IMR-90 (cell line): ENCODE measurements around the gene TIGAR. TPM values are rescaled to one million over a fixed set of nuclear protein-coding genes. Genes with fewer than 3 reads are reported as not detected.

Source experiments
- ATAC-seq: fragments of 200-7000 bp; cut with Tn5 transposase; 2 replicates; pipeline ENCODE4 v1.9.1; 2020; ENCODE audit warnings: low read depth, mild to moderate bottlenecking, moderate library complexity
- BruUV-seq: library from RNA; stranded (reverse); fragments of 400-500 nt; replicated peaks from 2 replicates; lab custom pipeline; 2021; lab: Mats Ljungman, UMichigan
- CTCF ChIA-PET: fragments of 300-600 bp; formaldehyde crosslinking; extraction: SDS; loops from one replicate; lab custom pipeline; 2021; ENCODE audit warnings: antibody characterized with exemption; lab: Yijun Ruan, JAX
- POLR2A ChIA-PET: fragments of 300-600 bp; sonication (Branson Sonifier 250); formaldehyde crosslinking; loops from one replicate; lab custom pipeline; 2022; ENCODE audit warnings: antibody characterized with exemption; ENCODE audit not compliant: unreplicated experiment; lab: Charles Lee
- DNase-seq: peaks from one replicate; pipeline ENCODE4 v3.0.0; 2013
- H2AFZ ChIP-seq: replicated peaks from 2 replicates; pipeline ENCODE3; 2013; ENCODE audit warnings: low read length, mild to moderate bottlenecking; ENCODE audit not compliant: poor library complexity
- H2AK5ac ChIP-seq: 2 replicates; pipeline ENCODE4 v1.6.1; 2013; ENCODE audit warnings: low read depth, low read length, inconsistent platforms
- H2AK9ac ChIP-seq: replicated peaks from 2 replicates; pipeline ENCODE3; 2013; ENCODE audit warnings: mild to moderate bottlenecking, low read depth, low read length, moderate library complexity; ENCODE audit not compliant: poor library complexity
- H2BK120ac ChIP-seq: 2 replicates; pipeline ENCODE4 v1.6.1; 2013; ENCODE audit warnings: low read depth, low read length, inconsistent platforms
- H2BK15ac ChIP-seq: 3 replicates; pipeline ENCODE4 v1.6.1; 2013; ENCODE audit warnings: low read depth, low read length, inconsistent platforms
- H2BK20ac ChIP-seq: 2 replicates; pipeline ENCODE4 v1.6.1; 2013; ENCODE audit warnings: low read depth, mild to moderate bottlenecking, inconsistent platforms, low read length, moderate library complexity
- H2BK5ac ChIP-seq: 2 replicates; pipeline ENCODE4 v1.6.1; 2013; ENCODE audit warnings: mild to moderate bottlenecking, low read depth, low read length, inconsistent platforms; ENCODE audit not compliant: poor library complexity, severe bottlenecking
- H3K14ac ChIP-seq: replicated peaks from 2 replicates; pipeline ENCODE4 v1.6.1; 2013; ENCODE audit warnings: low read depth, low read length, inconsistent platforms
- H3K18ac ChIP-seq: 2 replicates; pipeline ENCODE4 v1.6.1; 2013; ENCODE audit warnings: low read depth, low read length, control low read depth
- H3K23ac ChIP-seq: 2 replicates; pipeline ENCODE4 v1.6.1; 2013; ENCODE audit warnings: low read depth, low read length, inconsistent platforms
- H3K27ac ChIP-seq: 2 replicates; pipeline ENCODE4 v1.5.1; 2013; ENCODE audit warnings: mild to moderate bottlenecking, control low read depth, low read length; ENCODE audit not compliant: insufficient read depth
- H3K27me3 ChIP-seq: 2 replicates; pipeline ENCODE4 v1.6.1; 2013; ENCODE audit warnings: low read length; ENCODE audit not compliant: control insufficient read depth, insufficient read depth
- H3K36me3 ChIP-seq: 2 replicates; pipeline ENCODE4 v1.6.1; 2013; ENCODE audit warnings: low read length, mixed read lengths; ENCODE audit not compliant: control insufficient read depth, insufficient read depth
- H3K4ac ChIP-seq: 2 replicates; pipeline ENCODE4 v1.6.1; 2013; ENCODE audit warnings: low read depth, low read length, inconsistent platforms
- H3K4me1 ChIP-seq: 2 replicates; pipeline ENCODE4 v1.6.1; 2013; ENCODE audit warnings: low read length, mixed read lengths; ENCODE audit not compliant: control insufficient read depth, insufficient read depth
- H3K4me2 ChIP-seq: 2 replicates; pipeline ENCODE4 v1.6.1; 2013; ENCODE audit warnings: low read depth, mild to moderate bottlenecking, control low read depth, low read length, moderate library complexity
- H3K4me3 ChIP-seq: 2 replicates; pipeline ENCODE4 v1.5.1; 2013; ENCODE audit warnings: low read depth, mild to moderate bottlenecking, control low read depth, low read length, moderate library complexity; ENCODE audit not compliant: insufficient read depth
- H3K56ac ChIP-seq: 2 replicates; pipeline ENCODE4 v1.6.1; 2013; ENCODE audit warnings: low read length, inconsistent platforms; ENCODE audit not compliant: insufficient read depth; ENCODE audit errors: extremely low read depth
- H3K79me1 ChIP-seq, 2 experiments: 2 replicates each; pipeline ENCODE4 v1.6.1; 2013; ENCODE audit warnings: low read length in 2 of 2, inconsistent platforms in 1 of 2, low read depth in 1 of 2
- H3K9ac ChIP-seq: 2 replicates; pipeline ENCODE4 v1.6.1; 2013; ENCODE audit warnings: low read depth, low read length, control low read depth
- H3K9me1 ChIP-seq: 2 replicates; pipeline ENCODE4 v1.6.1; 2013; ENCODE audit warnings: low read length, inconsistent platforms; ENCODE audit not compliant: insufficient read depth
- H3K9me3 ChIP-seq: 2 replicates; pipeline ENCODE4 v1.6.1; 2013; ENCODE audit warnings: low read length; ENCODE audit not compliant: control insufficient read depth, insufficient read depth
- H4K20me1 ChIP-seq: 2 replicates; pipeline ENCODE4 v1.6.1; 2013; ENCODE audit warnings: low read length, inconsistent platforms; ENCODE audit not compliant: insufficient read depth
- H4K5ac ChIP-seq: 2 replicates; pipeline ENCODE4 v1.6.1; 2013; ENCODE audit warnings: mild to moderate bottlenecking, low read depth, low read length, control low read depth
- H4K8ac ChIP-seq, 2 experiments: 2 replicates each; pipeline ENCODE4 v1.6.1; 2013; ENCODE audit warnings: low read depth in 2 of 2, low read length in 2 of 2, control low read depth in 1 of 2, inconsistent platforms in 1 of 2
- H4K91ac ChIP-seq: 2 replicates; pipeline ENCODE4 v1.6.1; 2013; ENCODE audit warnings: low read depth, low read length, inconsistent platforms; ENCODE audit not compliant: insufficient read depth
- BHLHE40 ChIP-seq: fragments of 150-350 bp; IDR thresholded peaks from 2 replicates; pipeline ENCODE4 v1.6.1; 2016; ENCODE audit warnings: mild to moderate bottlenecking, low read depth, low read length
- MXI1 ChIP-seq: IDR thresholded peaks from 2 replicates; pipeline ENCODE4 v1.6.1; 2012; ENCODE audit warnings: low read depth, mild to moderate bottlenecking, low read length, moderate library complexity, borderline replicate concordance
- RFX5 ChIP-seq: IDR thresholded peaks from 2 replicates; pipeline ENCODE4 v1.8.0; 2012; ENCODE audit warnings: low read depth, mild to moderate bottlenecking, low read length, moderate library complexity
- whole genome bisulfite sequencing, 2 experiments: methylation state at CpG; one replicate each; pipeline versions ENCODE4 v1.1.5 to v1.1.7; 2013; ENCODE audit warnings: missing lambda C conversion rate in 2 of 2; ENCODE audit not compliant: insufficient read length in 1 of 2; ENCODE audit errors: extremely low coverage in 2 of 2; 5-methylcytosine and 5-hydroxymethylcytosine counted together
- dilution Hi-C: fragments of 300-500 bp; cut with HindIII; formaldehyde crosslinking; loops from one replicate; pipeline ENCODE4 v1.14.3; 2018; ENCODE audit warnings: low sequenced_read_pairs; ENCODE audit not compliant: unreplicated experiment
- in situ Hi-C: fragments of 300-500 bp; cut with MboI; formaldehyde crosslinking; loops from 3 replicates; pipeline ENCODE4 v1.14.3; 2019; ENCODE audit warnings: low sequenced_read_pairs, inconsistent platforms, mixed read lengths
- intact Hi-C: fragments of 100-400 bp; cut with micrococcal nuclease; formaldehyde crosslinking; loops from 2 replicates; pipeline ENCODE4 v1.10.0; 2022
- polyA plus RNA-seq, 3 experiments: library from polyadenylated mRNA; depleted of rRNA; stranded (reverse); fragments of >200 nt; gene quantifications; 2 replicates each; pipeline ENCODE4 v1.2.3, GENCODE V29; 2012; ENCODE audit warnings: low replicate concordance in 1 of 3
- total RNA-seq: library from RNA; depleted of rRNA; stranded (reverse); fragments of >200 nt; gene quantifications from 2 replicates; pipeline ENCODE4 v1.2.3, GENCODE V29; 2012

The TIGAR gene
- total and polyA plus RNA-seq, 2 of the 4 experiments (the other 2 are of a cell fraction): 7.3 to 13.7 TPM

GRCh38 chr12:4325966-4326365, 5.0 kb downstream of the TIGAR start:
- ChIA-PET POLR2A (interaction anchor here (0.6 kb wide), 1 partner anchor 9 kb away, joined by 5 read pairs; no protein-coding TSS in a partner anchor), CTCF (interaction anchor here (0.6 kb wide), 1 partner anchor 1458 kb away, joined by 3 read pairs; no protein-coding TSS in a partner anchor)
- Histone ChIP-seq H3K27me3 (no peaks in the 10 kb centered on the region), H3K4me2 (no peak overlapping the region), H4K20me1 (peaks cover 17% of the 10 kb centered on the region; the same call in 1 of the 2 replicates), H3K4ac (no peak overlapping the region), H2AK5ac (no peak overlapping the region), H3K36me3 (peaks cover 4% of the 10 kb centered on the region; the same call in 1 of the 2 replicates), H2AFZ (no peak overlapping the region), H4K8ac (no peak overlapping the region), H2BK15ac (no peak overlapping the region), H3K79me1 (peaks cover 42 to 46% of the 10 kb centered on the region in 2 experiments), H3K9me3 (no peaks in the 10 kb centered on the region), H3K4me3 (no peak overlapping the region), H3K23ac (no peak overlapping the region), H3K27ac (no peak overlapping the region), H4K91ac (no peak overlapping the region), H2AK9ac (no peak overlapping the region), H4K5ac (no peak overlapping the region), H3K56ac (no peak overlapping the region), H2BK20ac (no peak overlapping the region), H3K9me1 (peaks cover 7% of the 10 kb centered on the region; the same call in 1 of the 2 replicates), H3K14ac (no peak overlapping the region), H3K18ac (no peak overlapping the region), H2BK120ac (no peak overlapping the region), H3K9ac (no peak overlapping the region), H2BK5ac (no peak overlapping the region), H3K4me1 (peaks cover 2% of the 10 kb centered on the region; the same call in 1 of the 2 replicates)
- BruUV-seq: no TSS peak
- DNase-seq (no peak), ATAC-seq (no peak)
- no peak for TF ChIP-seq RFX5
- no peak for TF ChIP-seq BHLHE40
- no peak for TF ChIP-seq MXI1
- intact Hi-C loops: no loop called here
- in situ Hi-C loops: no loop called here
- WGBS, 2 experiments: 100% methylated on average over 1 of the region's 3 CpGs; no CpG with 5 or more reads in 1 of the 2 experiments
- dilution Hi-C loops: no loop called here
